GM19328 (cell line): ENCODE results near the gene RFT1.
"Not testable (repeated sequence)": the region's sequence is repeated elsewhere in the genome, so short reads cannot be mapped to it uniquely, and the experiment has no call there.

ENCODE experiments used
- ATAC-seq: cut with Tn5 transposase; IDR thresholded peaks from one replicate; pipeline ENCODE4 v1.9.1; 2021; ENCODE audit warnings: mild to moderate bottlenecking, moderate library complexity; ENCODE audit not compliant: unreplicated experiment

Gene RFT1

GRCh38 chr3:53072653-53073552 lies 57.3 kb downstream of the RFT1 start:
- ATAC-seq: peak; percentile 79

GRCh38 chr3:53071882-53072431 lies 58.3 kb downstream of the RFT1 start:
- ATAC-seq: no peak

- ATAC-seq: no peak
Measured at GRCh38 chr3:53069422-53070068, 60.7 kb downstream of the RFT1 start.

- no peak for ATAC-seq
Measured at GRCh38 chr3:53068176-53068575, 62.1 kb downstream of the RFT1 start.

GRCh38 chr3:53067567-53067966 lies 62.7 kb downstream of the RFT1 start:
- ATAC-seq: no peak

GRCh38 chr3:53065841-53066480 lies 64.3 kb downstream of the RFT1 start:
- ATAC-seq: no peak

GRCh38 chr3:53062905-53063304 lies 67.3 kb downstream of the RFT1 start:
- no peak for ATAC-seq

- ATAC-seq: no peak
Measured at GRCh38 chr3:53056442-53056841, 73.8 kb downstream of the RFT1 start.

GRCh38 chr3:53054233-53054632 lies 76.0 kb downstream of the RFT1 start:
- ATAC-seq: not testable (repeated sequence)

- no peak for ATAC-seq
Measured at GRCh38 chr3:53051929-53052328, 78.3 kb downstream of the RFT1 start.

GRCh38 chr3:53049987-53050386 lies 80.2 kb downstream of the RFT1 start:
- no peak for ATAC-seq

- peak; percentile 22 for ATAC-seq
Measured at GRCh38 chr3:53046171-53047170, 83.8 kb downstream of the RFT1 start.

GRCh38 chr3:53045518-53046170 lies 84.6 kb downstream of the RFT1 start, which contains the start of gene SFMBT1:
TSS of gene SFMBT1 (minus strand) at chr3:53046073. CDS start at chr3:52969128, 76,945 bp downstream.
- peak; percentile 38 for ATAC-seq

- ATAC-seq: peak; percentile 46
Measured at GRCh38 chr3:53044711-53045517, 85.3 kb downstream of the RFT1 start.

GRCh38 chr3:53044371-53044710 lies 85.9 kb downstream of the RFT1 start:
- no peak for ATAC-seq

- no peak for ATAC-seq
Measured at GRCh38 chr3:53043738-53044137, 86.5 kb downstream of the RFT1 start.

GRCh38 chr3:53042651-53043050 lies 87.6 kb downstream of the RFT1 start:
- ATAC-seq: no peak

GRCh38 chr3:53040351-53040820 lies 89.8 kb downstream of the RFT1 start:
- ATAC-seq: no peak

GRCh38 chr3:53039376-53039752 lies 90.9 kb downstream of the RFT1 start:
- ATAC-seq: no peak
